ENCODE results near the gene ABCB11.

Gene ABCB11

GRCh38 chr2:168986398-168986943 is 44.7 kb downstream of the ABCB11 start:
- Histone ChIP-seq H3K27me3 (ENCODE audit: insufficient read depth, poor library complexity, severe bottlenecking) (no peaks in the 10 kb centered on the region), H3K27ac (replicated peaks) (no peak overlapping the region), H3K4me3 (replicated peaks; ENCODE audit: insufficient read depth, low read length) (no peak overlapping the region)
- DNase-seq (ENCODE audit: low read depth in 1 of 2, low spot score in 1 of 2) = no peak
- TF ChIP-seq POLR2AphosphoS5 (IDR thresholded peaks at IDR 0.05; ENCODE audit: low read depth) = no peak
- TF ChIP-seq SPI1 (IDR thresholded peaks at IDR 0.05; ENCODE audit: borderline replicate concordance, low read depth) = no peak
- no peak for TF ChIP-seq CTCF (IDR thresholded peaks at IDR 0.05; ENCODE audit: insufficient read depth, low read length)
- TF ChIP-seq REST (IDR thresholded peaks at IDR 0.05; ENCODE audit: insufficient replicate concordance, low read depth) = no peak
- TF ChIP-seq GABPA (IDR thresholded peaks at IDR 0.05; ENCODE audit: low read depth) = no peak

- no peak for DNase-seq (ENCODE audit: low read depth in 1 of 2, low spot score in 1 of 2)
- no peak for TF ChIP-seq GABPA (IDR thresholded peaks at IDR 0.05; ENCODE audit: low read depth)
- TF ChIP-seq POLR2AphosphoS5 (IDR thresholded peaks at IDR 0.05; ENCODE audit: low read depth) = no peak
- TF ChIP-seq SPI1 (IDR thresholded peaks at IDR 0.05; ENCODE audit: borderline replicate concordance, low read depth) = no peak
- no peak for TF ChIP-seq CTCF (IDR thresholded peaks at IDR 0.05; ENCODE audit: insufficient read depth, low read length)
- TF ChIP-seq REST (IDR thresholded peaks at IDR 0.05; ENCODE audit: insufficient replicate concordance, low read depth) = no peak
- H3K27me3 ChIP-seq (ENCODE audit: insufficient read depth, poor library complexity, severe bottlenecking) = no peaks in the 10 kb centered on the region
- H3K4me3 ChIP-seq (replicated peaks; ENCODE audit: insufficient read depth, low read length) = no peak overlapping the region
- H3K27ac ChIP-seq (replicated peaks) = no peak overlapping the region
Measured at GRCh38 chr2:168981651-168982050, 49.5 kb downstream of the ABCB11 start.

- peak in 1 of 2 experiments; percentile 29 for DNase-seq (ENCODE audit: low read depth in 1 of 2, low spot score in 1 of 2)
- Histone ChIP-seq H3K27ac (replicated peaks) (no peak overlapping the region), H3K27me3 (ENCODE audit: insufficient read depth, poor library complexity, severe bottlenecking) (no peaks in the 10 kb centered on the region), H3K4me3 (replicated peaks; ENCODE audit: insufficient read depth, low read length) (no peak overlapping the region)
- TF ChIP-seq POLR2AphosphoS5 (IDR thresholded peaks at IDR 0.05; ENCODE audit: low read depth) (no peak), REST (IDR thresholded peaks at IDR 0.05; ENCODE audit: insufficient replicate concordance, low read depth) (no peak)
Measured at GRCh38 chr2:168978461-168978861, 52.7 kb downstream of the ABCB11 start.
